ENCODE measurements around the gene ZNG1F.
"Not testable (repeated sequence)": the region's sequence is repeated elsewhere in the genome, so short reads cannot be mapped to it uniquely, and the experiment has no call there.

Gene ZNG1F

GRCh38 chr9:41189217-41189616, at the start of gene ZNG1F:
TSS of gene ZNG1F (minus strand) at chr9:41189317. CDS start at chr9:41189258, 59 bp downstream.
- not testable (repeated sequence) for DNase-seq

DNA sequence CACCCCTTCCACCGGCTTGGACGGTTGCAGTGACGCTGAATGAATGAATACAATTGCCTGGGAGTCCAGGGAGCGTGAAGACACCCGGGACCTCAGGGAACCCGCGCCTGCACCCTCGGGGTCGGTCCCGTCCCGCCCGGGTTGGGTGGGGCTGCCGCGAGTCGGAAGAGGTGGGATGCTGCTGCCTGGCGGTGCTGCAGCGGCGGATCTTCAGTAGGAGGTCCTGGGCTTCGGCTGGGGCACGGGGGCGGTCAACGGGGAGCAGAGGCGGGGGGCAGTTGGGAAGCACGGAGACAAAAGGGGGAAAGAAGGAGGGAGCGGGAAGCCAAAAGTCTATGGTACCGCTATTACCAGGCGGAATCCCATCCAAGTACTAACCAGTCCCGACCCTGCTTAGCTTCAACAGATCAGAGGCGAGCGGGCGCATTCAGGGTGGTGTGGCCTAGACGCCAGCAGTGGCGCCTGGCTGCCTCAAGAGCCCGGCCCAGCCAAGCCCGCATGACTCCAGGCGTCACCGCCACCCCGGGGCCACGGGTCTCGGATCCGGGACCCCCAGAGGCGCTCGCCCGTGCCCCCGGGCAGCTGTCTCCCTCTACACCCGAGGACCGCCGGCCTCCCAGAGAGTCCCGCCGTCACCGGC, 48.1 kb upstream of the ZNG1F start:
- peak; percentile 4 for DNase-seq

GRCh38 chr9:41236486-41237109, 47.5 kb upstream of the ZNG1F start:
- not testable (repeated sequence) for DNase-seq

- peak; percentile 9 for DNase-seq
These were observed 46.0 kb upstream of the ZNG1F start for GRCh38 chr9:41234811-41235805.

GRCh38 chr9:41234221-41234620, 45.1 kb upstream of the ZNG1F start:
- not testable (repeated sequence) for DNase-seq

DNA sequence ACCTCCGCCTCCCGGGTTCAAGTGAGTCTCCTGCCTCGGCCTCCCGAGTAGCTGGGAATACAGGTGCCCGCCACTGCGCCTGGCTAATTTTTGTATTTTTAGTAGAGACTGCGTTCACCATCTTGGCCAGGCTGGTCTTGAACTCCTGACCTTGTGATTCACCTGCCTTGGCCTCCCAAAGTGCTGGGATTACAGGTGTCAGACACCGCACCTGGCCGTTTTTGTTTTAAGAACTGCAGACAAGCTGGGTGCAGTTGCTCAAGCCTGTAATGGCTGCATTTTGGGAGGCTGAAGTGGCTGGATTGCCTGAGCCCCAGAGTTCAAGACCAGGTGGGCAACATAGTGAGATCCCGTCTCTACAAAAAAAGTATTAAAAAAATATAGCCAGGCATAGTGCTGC, 43.2 kb upstream of the ZNG1F start:
- peak; percentile 12 for DNase-seq

DNA sequence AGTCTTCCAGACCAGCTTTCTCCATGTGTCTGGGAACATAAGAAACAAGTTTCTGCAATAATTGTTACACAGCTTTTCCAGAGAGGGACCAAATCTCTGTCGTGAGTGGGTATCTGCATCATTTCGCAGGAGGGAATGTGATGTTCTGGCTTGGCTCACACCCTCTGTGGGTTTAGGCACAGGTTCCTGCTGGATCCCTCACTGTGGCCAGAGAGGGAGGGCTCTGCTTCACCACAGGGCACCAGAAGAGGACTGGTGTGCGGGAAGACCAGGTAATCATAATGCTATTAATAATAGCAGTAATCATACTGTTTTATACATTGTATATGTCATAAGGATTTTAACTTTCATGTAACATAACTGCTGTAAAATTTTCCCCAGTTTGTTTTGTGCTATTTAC, 41.3 kb upstream of the ZNG1F start:
- peak; percentile 9 for DNase-seq

DNA sequence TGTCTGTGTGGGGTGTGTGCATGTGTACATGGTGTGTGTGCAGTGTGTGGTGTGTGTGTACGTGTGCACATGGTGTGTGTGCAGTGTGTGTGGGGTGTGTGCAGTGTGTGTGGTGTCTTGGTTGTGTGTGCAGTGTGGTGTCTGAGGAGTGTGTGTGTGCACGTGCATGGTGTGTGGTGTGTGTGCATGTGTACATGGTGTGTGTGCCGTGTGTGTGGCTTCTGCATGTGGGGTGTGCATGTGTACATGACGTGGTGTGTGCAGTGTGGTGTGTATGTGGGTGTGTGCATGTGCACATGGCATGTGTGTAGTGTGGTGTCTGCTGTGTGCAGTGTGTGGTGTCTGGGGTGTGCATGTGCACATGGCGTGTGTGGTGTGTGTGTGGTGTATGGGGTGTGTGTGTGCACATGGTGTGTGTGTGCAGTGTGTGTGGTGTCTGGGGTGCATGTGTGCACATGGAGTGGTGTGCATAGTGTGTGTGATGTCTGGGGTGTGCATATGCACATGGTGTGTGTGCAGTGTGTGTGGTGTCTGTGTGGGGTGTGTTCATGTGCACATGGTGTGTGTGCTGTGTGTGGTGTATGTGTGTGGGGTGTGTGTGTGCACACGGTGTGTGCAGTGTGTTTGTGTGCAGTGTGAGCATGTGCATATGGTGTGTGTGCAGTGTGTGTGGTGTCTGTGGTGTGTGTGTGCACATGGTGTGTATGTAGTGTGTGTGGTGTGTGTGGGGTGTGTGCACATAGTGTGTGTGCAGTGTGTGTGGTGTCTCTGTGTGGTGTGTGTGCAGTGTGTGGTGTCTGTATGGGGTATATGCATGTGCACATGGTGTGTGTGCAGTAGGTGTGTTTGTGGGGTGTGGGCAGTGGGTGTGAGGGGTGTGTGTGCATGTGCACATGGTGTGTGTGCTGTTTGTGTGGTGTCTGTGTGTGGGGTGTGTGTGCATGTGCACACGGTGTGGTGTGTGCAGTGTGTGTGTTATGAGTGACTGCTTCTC, 40.6 kb upstream of the ZNG1F start:
- DNase-seq = peak; percentile 18

- DNase-seq = not testable (repeated sequence)
These were observed 30.7 kb upstream of the ZNG1F start for GRCh38 chr9:41219831-41220230.

DNA sequence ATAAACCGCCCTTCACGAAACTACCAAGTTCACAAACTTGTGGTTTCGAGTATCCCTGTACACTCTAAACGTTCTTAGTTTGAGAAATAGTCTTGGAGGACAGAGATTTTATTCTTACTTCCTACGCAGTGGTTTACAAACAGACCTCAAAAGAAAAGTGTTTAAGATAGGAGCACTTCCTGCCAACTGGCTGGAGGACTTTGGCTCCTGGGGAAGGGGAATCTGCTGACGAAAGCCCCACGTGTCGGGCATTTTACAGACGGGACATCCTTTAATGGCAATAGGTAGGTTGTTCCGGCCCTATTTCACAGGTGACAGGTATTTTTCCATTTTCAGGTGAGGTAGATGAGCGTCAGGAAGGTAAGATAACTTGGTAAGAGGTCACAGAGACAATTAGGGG, 678 bp downstream of the ZNG1F start:
- DNase-seq = not testable (repeated sequence)

- not testable (repeated sequence) for DNase-seq
These were observed 14.1 kb downstream of the ZNG1F start for GRCh38 chr9:41174994-41175393.

GRCh38 chr9:41150116-41150515, 39.0 kb downstream of the ZNG1F start:
- DNase-seq = not testable (repeated sequence)

DNA sequence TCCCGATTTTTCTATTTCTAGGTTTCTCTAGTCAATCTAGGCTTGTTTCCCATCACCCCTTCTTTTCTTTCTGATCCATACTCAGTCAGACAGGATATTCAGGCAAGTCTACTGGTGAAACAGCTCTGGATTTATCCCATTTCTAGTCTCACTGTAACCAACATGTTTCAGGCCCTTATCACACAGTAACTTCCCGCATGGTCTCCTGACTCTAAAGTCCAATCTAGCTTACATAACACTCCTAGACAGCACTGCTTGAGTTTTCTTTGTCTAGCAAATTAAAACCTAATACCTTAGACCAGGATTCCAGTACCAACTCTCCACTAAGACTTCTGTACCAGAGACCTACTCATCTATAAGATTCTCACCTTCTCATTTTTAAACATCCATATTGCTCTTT, 47.2 kb downstream of the ZNG1F start:
- not testable (repeated sequence) for DNase-seq

DNA sequence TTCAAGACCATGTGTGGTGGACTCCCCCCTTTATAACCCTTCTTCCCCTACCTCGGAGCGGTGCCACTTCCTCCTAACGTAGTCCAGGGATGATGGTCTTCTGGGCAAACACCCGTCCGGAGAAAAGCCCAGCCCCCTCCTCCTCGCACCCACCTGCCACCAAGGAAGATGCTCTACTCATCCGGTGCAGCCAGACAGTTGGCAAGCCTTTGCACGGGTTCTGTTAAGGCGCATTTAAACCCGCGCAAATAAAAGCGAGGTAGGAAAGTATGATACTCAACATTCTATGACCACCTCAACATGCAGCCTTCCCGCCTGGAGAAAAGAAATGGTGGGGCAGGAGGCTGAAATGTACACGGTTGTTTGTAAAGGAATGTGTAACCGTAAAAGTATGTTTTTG, 60.5 kb downstream of the ZNG1F start, which contains the start of gene FOXD4L6:
Gene FOXD4L6, minus strand, starts transcription at position 101 of the 400 bp plus-strand sequence. CDS start 298 bp downstream, outside the sequence.
- DNase-seq = not testable (repeated sequence)

DNA sequence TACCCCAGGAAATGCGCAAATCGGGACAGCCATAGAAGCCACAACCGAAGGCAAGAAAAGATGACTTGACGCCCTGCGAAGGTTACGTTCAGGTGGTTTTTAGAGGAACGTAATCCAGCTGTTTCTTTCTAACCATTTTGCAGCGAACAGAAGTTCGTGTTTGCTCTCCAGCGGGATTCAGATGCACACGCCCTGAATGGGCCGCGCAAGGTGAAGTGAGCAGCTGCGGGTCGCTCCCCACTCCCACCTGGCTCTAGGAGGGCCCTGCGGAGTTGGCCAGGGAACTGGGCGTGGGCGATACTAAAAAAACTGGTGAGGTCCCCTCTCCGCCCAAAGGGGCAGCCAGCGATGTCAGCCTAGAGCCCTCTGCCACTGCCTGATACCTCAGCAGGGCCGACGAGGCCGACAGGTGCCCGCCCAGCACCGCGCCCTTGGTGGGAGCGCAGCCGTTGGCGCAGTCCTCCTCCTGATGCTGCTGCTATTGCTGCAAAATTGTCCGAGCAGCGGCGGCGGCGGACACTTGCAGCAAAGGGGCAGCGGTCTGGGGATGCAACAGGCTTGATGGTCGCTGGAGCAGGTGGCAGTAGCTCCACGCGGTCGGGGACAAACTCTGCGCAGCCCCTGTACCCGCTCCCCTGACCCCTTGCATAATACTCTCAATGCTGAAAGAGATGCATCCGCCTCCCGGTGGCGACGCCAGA, 62.2 kb downstream of the ZNG1F start:
- DNase-seq = not testable (repeated sequence)

GRCh38 chr9:41125936-41126335, 63.2 kb downstream of the ZNG1F start:
- not testable (repeated sequence) for DNase-seq

GRCh38 chr9:41125109-41125658, 63.9 kb downstream of the ZNG1F start:
- DNase-seq = not testable (repeated sequence)

GRCh38 chr9:41124250-41125108, 64.6 kb downstream of the ZNG1F start:
- peak; percentile 10 for DNase-seq

- DNase-seq = not testable (repeated sequence)
These were observed 65.3 kb downstream of the ZNG1F start for GRCh38 chr9:41123812-41124211.

DNA sequence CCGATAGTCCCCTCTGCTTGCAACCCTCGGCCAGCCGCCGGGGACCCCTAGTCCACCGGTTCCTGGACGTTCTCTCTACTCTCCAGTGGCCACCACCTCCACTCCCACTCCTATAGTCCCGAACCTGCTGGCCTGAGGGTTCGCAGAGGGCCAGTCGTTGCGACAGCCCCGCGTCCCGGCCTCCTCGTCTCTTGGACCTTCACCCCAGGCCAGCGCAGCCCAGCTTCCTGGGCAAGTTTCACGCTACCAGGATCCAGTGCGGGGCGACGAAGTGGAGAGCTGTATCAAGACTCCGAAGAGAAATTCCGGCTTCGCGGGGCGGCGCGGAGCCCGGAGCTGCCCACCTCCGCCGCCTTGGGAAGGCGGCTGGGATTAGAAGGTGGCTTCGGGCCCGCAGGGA, 65.7 kb downstream of the ZNG1F start:
- not testable (repeated sequence) for DNase-seq

All from retina (tissue), 1 donor.